Inflammatory macrophage (primary cell): Measurements from ENCODE around the gene ADGRB2.

Experiments used
- DNase-seq, 2 donors: peaks; one replicate each; pipeline ENCODE4 v3.0.0-alpha.2; 2020 to 2022

The ADGRB2 gene

GRCh38 chr1:31762323-31762722 is 1.8 kb downstream of the ADGRB2 start:
- no peak for DNase-seq

- no peak for DNase-seq
Observed at GRCh38 chr1:31761883-31762282, 2.3 kb downstream of the ADGRB2 start.

- DNase-seq, result peak; percentile 31 to 51
Observed at GRCh38 chr1:31760471-31761470, 3.4 kb downstream of the ADGRB2 start.

GRCh38 chr1:31759298-31760023 is 4.7 kb downstream of the ADGRB2 start:
- peak in 1 of 2 donors; percentile 31 for DNase-seq

- no peak for DNase-seq
Observed at GRCh38 chr1:31758823-31759222, 5.3 kb downstream of the ADGRB2 start.

GRCh38 chr1:31757989-31758388 is 6.2 kb downstream of the ADGRB2 start:
- DNase-seq, result no peak

GRCh38 chr1:31757204-31757679 is 6.9 kb downstream of the ADGRB2 start:
- DNase-seq, result no peak

GRCh38 chr1:31756578-31756977 is 7.6 kb downstream of the ADGRB2 start:
- no peak for DNase-seq

- DNase-seq, result no peak
Observed at GRCh38 chr1:31755850-31756492, 8.2 kb downstream of the ADGRB2 start.

- DNase-seq, result no peak
Observed at GRCh38 chr1:31755197-31755611, 8.9 kb downstream of the ADGRB2 start.

GRCh38 chr1:31754397-31754796 is 9.7 kb downstream of the ADGRB2 start:
- DNase-seq, result no peak

- no peak for DNase-seq
Observed at GRCh38 chr1:31753707-31754349, 10.3 kb downstream of the ADGRB2 start.

GRCh38 chr1:31752952-31753475 is 11.1 kb downstream of the ADGRB2 start:
- no peak for DNase-seq

GRCh38 chr1:31752258-31752657 is 11.9 kb downstream of the ADGRB2 start:
- no peak for DNase-seq

GRCh38 chr1:31751822-31752241 is 12.3 kb downstream of the ADGRB2 start:
- DNase-seq, result no peak

GRCh38 chr1:31750858-31751510 is 13.2 kb downstream of the ADGRB2 start:
- DNase-seq, result peak; percentile 19 to 46

GRCh38 chr1:31749785-31750735 is 14.1 kb downstream of the ADGRB2 start:
- no peak for DNase-seq

- no peak for DNase-seq
Observed at GRCh38 chr1:31748365-31748764, 15.8 kb downstream of the ADGRB2 start.

GRCh38 chr1:31747304-31747703 is 16.8 kb downstream of the ADGRB2 start:
- no peak for DNase-seq

- DNase-seq, result no peak
Observed at GRCh38 chr1:31746687-31747086, 17.5 kb downstream of the ADGRB2 start.
